Left ventricle myocardium inferior (tissue), 1 donor: ENCODE measurements around the gene LHFPL4. TPM values are rescaled to one million over a fixed set of nuclear protein-coding genes. Genes with fewer than 3 reads are reported as not detected.
A peak's percentile ranks its signal among the peaks of the same experiment; 100 is the strongest.
"Not testable (repeated sequence)": the region's sequence is repeated elsewhere in the genome, so short reads cannot be mapped to it uniquely, and the experiment has no call there.

Source experiments
- DNase-seq: peaks from one replicate; pipeline ENCODE4 v3.0.0-alpha.2; 2020
- H3K27ac ChIP-seq: fragments of 200-600 bp; replicated peaks from 2 replicates; pipeline ENCODE4 v1.8.0; 2021
- H3K27me3 ChIP-seq: fragments of 200-600 bp; 2 replicates; pipeline ENCODE4 v1.8.0; 2021; ENCODE audit warnings: low read depth
- H3K36me3 ChIP-seq: fragments of 200-600 bp; 2 replicates; pipeline ENCODE4 v1.8.0; 2021
- H3K4me1 ChIP-seq: fragments of 200-600 bp; 2 replicates; pipeline ENCODE4 v1.8.0; 2021
- H3K4me3 ChIP-seq: fragments of 200-600 bp; 2 replicates; pipeline ENCODE4 v1.8.0; 2021; ENCODE audit warnings: mild to moderate bottlenecking, moderate library complexity
- H3K9me3 ChIP-seq: fragments of 200-600 bp; replicated peaks from 2 replicates; pipeline ENCODE4 v1.8.0; 2021
- CTCF ChIP-seq: fragments of 200-600 bp; IDR thresholded peaks from 2 replicates; pipeline ENCODE4 v1.8.0; 2021; ENCODE audit warnings: antibody characterized with exemption, mild to moderate bottlenecking, borderline replicate concordance
- intact Hi-C: fragments of 100-400 bp; cut with micrococcal nuclease; formaldehyde crosslinking; loops from one replicate; pipeline ENCODE4 v1.11.0; 2022
- long read RNA-seq: library from polyadenylated mRNA; unstranded; transcript quantifications from one replicate; pipeline ENCODE4 v2.0.0, GENCODE V29; 2021
- total RNA-seq: library from RNA; stranded (reverse); fragmentation: NEBNext Ultra II Directional; extraction: Animal tissue kit (Norgen Biotek cat#: 25700); gene quantifications from one replicate; pipeline ENCODE4 v1.2.1, GENCODE V29; 2021
- donor health status: DM: no; HTN: yes; CAD: no; lungs with severe emphysema.

Gene LHFPL4
- total RNA-seq, result not detected
- long read RNA-seq, result 0 reads

- Histone ChIP-seq H3K27me3 (peaks cover 85% of the 10 kb centered on the region), H3K4me1 (no peaks in the 10 kb centered on the region), H3K4me3 (no peak within 1 kb of the TSS), H3K9me3 (no peaks in the 10 kb centered on the region), H3K36me3 (no peaks in the 10 kb centered on the region), H3K27ac (no peak within 1 kb of the TSS)
- TF ChIP-seq CTCF, result no peak
- DNase-seq, result no peak
- intact Hi-C loops, result no loop called here
Measured at GRCh38 chr3:9553021-9553947, at the start of gene LHFPL4. Gene LHFPL4, minus strand, starts transcription at chr3:9553822. Its CDS starts 1,143 bp downstream, at chr3:9552679.

GRCh38 chr3:9602620-9603019 lies 49.0 kb upstream of the LHFPL4 start:
- H3K27ac ChIP-seq, result no peak overlapping the region
- H3K9me3 ChIP-seq, result peaks cover 30% of the 10 kb centered on the region
- TF ChIP-seq CTCF, result no peak
- H3K36me3 ChIP-seq, result no peaks in the 10 kb centered on the region
- intact Hi-C loops, result no loop called here
- no peak for DNase-seq
- H3K4me3 ChIP-seq, result no peak overlapping the region
- H3K27me3 ChIP-seq, result peaks cover 28% of the 10 kb centered on the region
- peaks cover 5% of the 10 kb centered on the region for H3K4me1 ChIP-seq

DNA sequence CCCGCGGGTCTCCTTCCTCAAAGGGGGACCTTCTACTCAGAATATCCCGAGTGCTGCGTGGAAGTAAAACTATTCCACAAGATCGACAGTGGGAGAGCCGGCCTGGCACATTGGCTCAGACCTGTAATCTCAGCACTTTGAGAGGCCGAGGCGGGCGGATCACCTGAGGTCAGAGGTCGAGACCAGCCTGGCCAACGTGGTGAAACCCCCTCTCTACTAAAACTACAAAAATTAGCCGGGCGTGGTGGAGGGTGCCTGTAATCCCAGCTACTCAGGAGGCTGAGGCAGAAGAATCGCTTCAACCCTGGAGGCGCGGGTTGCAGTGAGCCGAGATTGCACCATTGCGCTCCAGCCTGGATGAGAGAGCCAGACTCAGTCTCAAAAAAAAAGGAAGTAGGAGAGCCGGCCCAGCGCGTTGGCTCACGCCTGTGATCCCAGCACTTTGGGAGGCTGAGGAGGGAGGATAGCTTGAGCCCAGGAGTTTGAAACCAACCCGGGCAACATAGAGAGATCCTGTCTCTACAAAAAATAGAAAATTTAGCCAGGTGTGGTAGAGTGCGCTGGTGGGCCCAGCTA lies 47.5 kb upstream of the LHFPL4 start:
- Histone ChIP-seq H3K9me3 (peaks cover 24% of the 10 kb centered on the region), H3K27me3 (peaks cover 28% of the 10 kb centered on the region), H3K27ac (peak overlapping the region; percentile 60), H3K4me3 (peak overlapping the region; percentile 52)
- intact Hi-C loops, H3K4me1 ChIP-seq, H3K36me3 ChIP-seq, DNase-seq: not testable (repeated sequence)

DNA sequence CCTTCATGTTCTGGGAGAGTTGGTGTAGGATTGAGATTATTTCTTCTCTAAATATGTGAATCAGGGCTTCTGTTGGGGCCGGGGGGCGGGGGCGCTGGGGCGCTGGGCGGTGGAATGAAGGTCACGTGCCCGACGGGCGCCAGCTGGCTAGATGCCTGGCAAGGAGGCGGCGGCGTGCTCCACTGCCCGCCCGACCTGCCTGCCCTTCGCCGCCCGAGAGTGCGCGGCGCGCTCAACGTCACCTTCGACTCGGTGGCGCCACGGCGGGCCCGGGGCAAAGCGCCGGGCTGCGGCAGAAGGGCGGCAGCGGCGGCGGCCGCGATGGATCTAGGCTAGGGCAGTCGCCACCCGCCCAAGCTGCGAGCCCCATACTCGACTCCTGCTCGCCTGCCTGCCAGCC lies 47.0 kb upstream of the LHFPL4 start:
- H3K27ac ChIP-seq, result peak overlapping the region; percentile 60
- no peaks in the 10 kb centered on the region for H3K36me3 ChIP-seq
- peaks cover 5% of the 10 kb centered on the region for H3K4me1 ChIP-seq
- TF ChIP-seq CTCF, result no peak
- peaks cover 28% of the 10 kb centered on the region for H3K27me3 ChIP-seq
- peak overlapping the region; percentile 52 for H3K4me3 ChIP-seq
- peaks cover 19% of the 10 kb centered on the region for H3K9me3 ChIP-seq
- DNase-seq, result peak; percentile 50
- intact Hi-C loops, result no loop called here

DNA sequence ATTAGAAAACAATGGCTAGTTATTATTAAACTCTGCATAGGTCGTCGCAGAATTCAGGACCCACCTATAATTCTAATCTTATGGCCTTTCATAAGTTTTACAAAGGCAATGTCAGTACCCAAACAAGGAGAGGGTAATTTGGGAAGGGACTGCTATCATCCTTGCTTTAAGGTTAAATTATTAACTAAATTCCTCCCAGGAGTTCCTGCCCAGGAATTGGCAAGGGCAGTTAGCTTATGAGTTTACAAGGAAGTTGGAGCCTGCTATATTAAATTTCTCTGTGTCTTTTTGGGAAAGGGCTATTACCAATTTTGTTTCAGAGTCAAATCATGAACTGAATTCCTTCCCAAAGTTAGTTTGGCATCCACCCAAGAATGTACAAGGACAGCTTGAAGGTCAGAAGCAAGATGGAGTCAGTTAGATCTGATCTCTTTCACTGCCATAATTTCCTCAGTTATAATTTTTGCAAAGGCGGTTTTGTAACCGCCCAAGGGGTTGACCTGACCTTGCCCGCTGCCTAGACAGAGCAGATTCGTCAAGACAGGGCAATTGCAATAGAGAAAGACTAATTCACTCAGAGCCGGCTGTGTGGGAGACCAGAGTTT lies 45.3 kb upstream of the LHFPL4 start:
- intact Hi-C loops, result no loop called here
- no peak for TF ChIP-seq CTCF

More for the DNA sequence above, 45.3 kb upstream of the LHFPL4 start:
- Histone ChIP-seq H3K36me3 (no peaks in the 10 kb centered on the region), H3K4me1 (peaks cover 5% of the 10 kb centered on the region), H3K4me3 (no peak overlapping the region), H3K9me3 (peaks cover 8% of the 10 kb centered on the region), H3K27ac (no peak overlapping the region), H3K27me3 (peaks cover 28% of the 10 kb centered on the region)
- no peak for DNase-seq
